GM12892 (cell line): ENCODE measurements around the gene PDE10A.

Experiments
- POLR2A ChIP-seq: IDR thresholded peaks from 2 replicates; pipeline ENCODE4 v1.6.1; 2011; ENCODE audit warnings: low read depth, low read length, control low read depth
- POLR2AphosphoS5 ChIP-seq: IDR thresholded peaks from 2 replicates; pipeline ENCODE4 v1.6.1; 2011; ENCODE audit warnings: low read depth, low read length, control low read depth
- TAF1 ChIP-seq: IDR thresholded peaks from 2 replicates; pipeline ENCODE4 v1.6.1; 2011; ENCODE audit warnings: low read depth, mild to moderate bottlenecking, control low read depth, low read length, borderline replicate concordance

DNA sequence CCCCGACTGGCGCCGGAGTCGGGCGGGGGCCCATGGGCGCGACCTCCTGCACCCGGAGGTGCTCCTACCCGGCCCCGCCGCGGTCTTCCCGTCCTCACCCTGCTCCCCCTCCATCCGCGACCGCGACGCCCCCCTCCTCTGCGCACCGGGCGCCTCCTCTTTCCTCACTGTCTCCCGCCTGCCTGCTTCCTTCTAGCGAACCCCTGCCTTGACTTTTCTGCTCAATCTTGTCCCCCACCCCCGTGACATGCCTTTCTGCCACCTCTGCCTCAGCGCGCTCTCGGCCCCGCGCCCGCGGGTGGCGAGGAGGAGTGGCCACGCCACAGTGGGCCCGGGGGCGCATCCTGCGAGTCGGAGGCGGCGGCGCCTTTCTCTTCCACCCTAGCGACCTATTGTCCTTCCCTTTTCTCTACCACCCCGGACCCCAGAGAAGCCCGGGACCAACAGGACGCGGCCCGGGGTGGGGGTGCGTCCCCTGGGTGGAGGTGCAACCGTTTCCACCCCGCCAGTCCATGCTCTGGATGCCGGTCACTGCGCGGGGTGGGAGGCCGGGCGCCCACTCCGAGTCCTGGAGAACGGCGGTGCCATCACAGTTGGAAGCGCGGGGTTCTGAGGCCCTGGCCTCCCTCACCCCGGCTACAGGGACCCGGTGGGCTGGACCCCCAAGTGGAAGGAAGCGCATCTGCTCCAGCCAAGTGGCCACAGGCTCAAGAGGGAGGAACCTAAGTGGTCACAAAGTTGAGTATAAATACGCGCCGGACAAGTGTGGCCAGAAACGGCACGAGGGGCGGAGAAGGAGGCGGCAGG, 2.0 kb downstream of the PDE10A start:
- TF ChIP-seq POLR2AphosphoS5 (no peak), POLR2A (no peak), TAF1 (no peak)
